GM12892 (cell line): Measurements from ENCODE around the gene ASB10.

Experiments used
- DNase-seq: peaks from one replicate; pipeline ENCODE4 v3.0.0; 2011; ENCODE audit not compliant: insufficient read length
- FAIRE-seq: peaks from 2 replicates; lab custom pipeline; 2011; peaks lifted over from hg19 to GRCh38; lab: Jason Lieb, UNC
- POLR2A ChIP-seq: IDR thresholded peaks from 2 replicates; pipeline ENCODE4 v1.6.1; 2011; ENCODE audit warnings: low read depth, low read length, control low read depth
- POLR2AphosphoS5 ChIP-seq: IDR thresholded peaks from 2 replicates; pipeline ENCODE4 v1.6.1; 2011; ENCODE audit warnings: low read depth, low read length, control low read depth
- TAF1 ChIP-seq: IDR thresholded peaks from 2 replicates; pipeline ENCODE4 v1.6.1; 2011; ENCODE audit warnings: low read depth, mild to moderate bottlenecking, control low read depth, low read length, borderline replicate concordance

Gene ASB10

GRCh38 chr7:151228024-151228866 lies 41.2 kb upstream of the ASB10 start:
- DNase-seq (no peak), FAIRE-seq (no peak)
- TF ChIP-seq POLR2A (no peak), POLR2AphosphoS5 (no peak), TAF1 (no peak)

GRCh38 chr7:151226875-151227782 lies 40.1 kb upstream of the ASB10 start, which contains the start of gene ABCF2:
Gene ABCF2 (minus strand): TSS chr7:151227205. CDS start chr7:151226458, 747 bp downstream.
- TF ChIP-seq TAF1, result no peak
- TF ChIP-seq POLR2A, result peak; percentile 83
- 0 out of 2 replicates have a peak, but pooled peaks have one; percentile 54 for TF ChIP-seq POLR2AphosphoS5
- FAIRE-seq, result peak; percentile 91
- DNase-seq, result peak; percentile 99

- no peak for TF ChIP-seq TAF1
- TF ChIP-seq POLR2AphosphoS5, result no peak
- no peak for TF ChIP-seq POLR2A
- FAIRE-seq, result no peak
- no peak for DNase-seq
These were observed 39.5 kb upstream of the ASB10 start for GRCh38 chr7:151226560-151226874.

- TF ChIP-seq POLR2A (no peak), POLR2AphosphoS5 (no peak; the same call in 1 of the 2 replicates)
- DNase-seq (no peak), FAIRE-seq (no peak)
These were observed 39.0 kb upstream of the ASB10 start for GRCh38 chr7:151225948-151226510.

- DNase-seq, result no peak
- TF ChIP-seq POLR2AphosphoS5 (no peak), TAF1 (no peak), POLR2A (no peak)
- FAIRE-seq, result no peak
These were observed 36.7 kb upstream of the ASB10 start for GRCh38 chr7:151223728-151224127.

- TF ChIP-seq TAF1 (no peak), POLR2A (no peak), POLR2AphosphoS5 (no peak)
- no peak for DNase-seq
- no peak for FAIRE-seq
These were observed 31.1 kb upstream of the ASB10 start for GRCh38 chr7:151218170-151218569.

GRCh38 chr7:151215396-151215795 lies 28.3 kb upstream of the ASB10 start:
- TF ChIP-seq POLR2A (no peak), POLR2AphosphoS5 (no peak), TAF1 (no peak)
- FAIRE-seq (no peak), DNase-seq (no peak)

GRCh38 chr7:151213826-151214225 lies 26.8 kb upstream of the ASB10 start:
- FAIRE-seq (no peak), DNase-seq (no peak)
- TF ChIP-seq TAF1, result no peak
- TF ChIP-seq POLR2AphosphoS5, result no peak
- no peak; the same call in 1 of the 2 replicates for TF ChIP-seq POLR2A

- no peak for FAIRE-seq
- TF ChIP-seq POLR2AphosphoS5 (no peak), TAF1 (no peak), POLR2A (no peak)
- DNase-seq, result no peak
These were observed 25.6 kb upstream of the ASB10 start for GRCh38 chr7:151212626-151213025.

- DNase-seq (no peak), FAIRE-seq (no peak)
- TF ChIP-seq POLR2A, result no peak
- TF ChIP-seq POLR2AphosphoS5, result no peak
- TF ChIP-seq TAF1, result no peak
These were observed 24.2 kb upstream of the ASB10 start for GRCh38 chr7:151211155-151211772.

- TF ChIP-seq TAF1, result no peak
- TF ChIP-seq POLR2AphosphoS5, result no peak
- no peak for TF ChIP-seq POLR2A
- FAIRE-seq, result no peak
- DNase-seq, result no peak
These were observed 23.2 kb upstream of the ASB10 start, which contains the start of gene H2BK1 for GRCh38 chr7:151210087-151210854. Gene H2BK1 (minus strand): TSS chr7:151210488. CDS start chr7:151210318, 170 bp downstream.
